NK-92 (cell line): Measurements from ENCODE around the gene LRPAP1.
"Not testable (repeated sequence)": the region's sequence is repeated elsewhere in the genome, so short reads cannot be mapped to it uniquely, and the experiment has no call there.

ENCODE experiments used
- DNase-seq: peaks from one replicate; lab custom pipeline; 2025; ENCODE audit not compliant: unreplicated experiment; lab: John Stamatoyannopoulos, UW

Gene LRPAP1

GRCh38 chr4:3562127-3562526, 29.9 kb upstream of the LRPAP1 start:
- DNase-seq: not testable (repeated sequence)

GRCh38 chr4:3560465-3560864, 28.2 kb upstream of the LRPAP1 start:
- not testable (repeated sequence) for DNase-seq

GRCh38 chr4:3559381-3560290, 27.4 kb upstream of the LRPAP1 start:
- DNase-seq: not testable (repeated sequence)

- DNase-seq: not testable (repeated sequence)
These were observed 26.3 kb upstream of the LRPAP1 start for GRCh38 chr4:3558514-3558836.

- not testable (repeated sequence) for DNase-seq
These were observed 25.7 kb upstream of the LRPAP1 start for GRCh38 chr4:3557676-3558513.

- not testable (repeated sequence) for DNase-seq
These were observed 24.9 kb upstream of the LRPAP1 start for GRCh38 chr4:3557088-3557492.

GRCh38 chr4:3556244-3556867, 24.1 kb upstream of the LRPAP1 start:
- not testable (repeated sequence) for DNase-seq

GRCh38 chr4:3555459-3556070, 23.3 kb upstream of the LRPAP1 start:
- DNase-seq: not testable (repeated sequence)

- not testable (repeated sequence) for DNase-seq
These were observed 19.1 kb upstream of the LRPAP1 start for GRCh38 chr4:3551366-3551765.

- not testable (repeated sequence) for DNase-seq
These were observed 18.6 kb upstream of the LRPAP1 start for GRCh38 chr4:3550792-3551325.

GRCh38 chr4:3550041-3550440, 17.8 kb upstream of the LRPAP1 start:
- DNase-seq: not testable (repeated sequence)

- not testable (repeated sequence) for DNase-seq
These were observed 17.4 kb upstream of the LRPAP1 start for GRCh38 chr4:3549694-3550001.

- not testable (repeated sequence) for DNase-seq
These were observed 16.9 kb upstream of the LRPAP1 start for GRCh38 chr4:3548991-3549693.

- DNase-seq: not testable (repeated sequence)
These were observed 14.5 kb upstream of the LRPAP1 start for GRCh38 chr4:3546721-3547120.

GRCh38 chr4:3545351-3545750, 13.1 kb upstream of the LRPAP1 start:
- DNase-seq: not testable (repeated sequence)

- DNase-seq: not testable (repeated sequence)
These were observed 12.2 kb upstream of the LRPAP1 start for GRCh38 chr4:3544259-3545025.

- DNase-seq: not testable (repeated sequence)
These were observed 11.2 kb upstream of the LRPAP1 start for GRCh38 chr4:3543415-3543814.

GRCh38 chr4:3538906-3539305, 6.7 kb upstream of the LRPAP1 start:
- DNase-seq: not testable (repeated sequence)

- DNase-seq: not testable (repeated sequence)
These were observed 3.6 kb upstream of the LRPAP1 start for GRCh38 chr4:3535812-3536211.
